GF-D8 (cell line): ENCODE results near the gene TMEM176A.
"Not testable (repeated sequence)": the region's sequence is repeated elsewhere in the genome, so short reads cannot be mapped to it uniquely, and the experiment has no call there.

Source experiments
- DNase-seq: peaks from one replicate; lab custom pipeline; 2025; lab: John Stamatoyannopoulos, UW

The TMEM176A gene

GRCh38 chr7:150800581-150801241, at the start of gene TMEM176A:
Gene TMEM176A (plus strand): TSS chr7:150800769. CDS start chr7:150801551, 782 bp downstream.
- DNase-seq: no peak

- no peak for DNase-seq
Measured at GRCh38 chr7:150751702-150752101, 48.9 kb upstream of the TMEM176A start.

- DNase-seq: no peak
Measured at GRCh38 chr7:150753239-150753638, 47.3 kb upstream of the TMEM176A start.

- no peak for DNase-seq
Measured at GRCh38 chr7:150753826-150754603, 46.6 kb upstream of the TMEM176A start.

GRCh38 chr7:150754951-150755350, 45.6 kb upstream of the TMEM176A start:
- DNase-seq: no peak

- peak; percentile 54 for DNase-seq
Measured at GRCh38 chr7:150755473-150756099, 45.0 kb upstream of the TMEM176A start.

- no peak for DNase-seq
Measured at GRCh38 chr7:150756166-150756565, 44.4 kb upstream of the TMEM176A start.

GRCh38 chr7:150756858-150757257, 43.7 kb upstream of the TMEM176A start:
- peak; percentile 6 for DNase-seq

GRCh38 chr7:150759479-150759878, 41.1 kb upstream of the TMEM176A start:
- no peak for DNase-seq

- DNase-seq: no peak
Measured at GRCh38 chr7:150766334-150766709, 34.2 kb upstream of the TMEM176A start.

- no peak for DNase-seq
Measured at GRCh38 chr7:150769768-150770167, 30.8 kb upstream of the TMEM176A start.

- DNase-seq: not testable (repeated sequence)
Measured at GRCh38 chr7:150774131-150774530, 26.4 kb upstream of the TMEM176A start.

- no peak for DNase-seq
Measured at GRCh38 chr7:150778014-150778737, 22.4 kb upstream of the TMEM176A start.

- peak; percentile 59 for DNase-seq
Measured at GRCh38 chr7:150778738-150779301, 21.7 kb upstream of the TMEM176A start.

- peak; percentile 57 for DNase-seq
Measured at GRCh38 chr7:150780292-150780691, 20.3 kb upstream of the TMEM176A start.

- peak; percentile 84 for DNase-seq
Measured at GRCh38 chr7:150781103-150781502, 19.5 kb upstream of the TMEM176A start.

GRCh38 chr7:150781961-150782360, 18.6 kb upstream of the TMEM176A start:
- no peak for DNase-seq

GRCh38 chr7:150784120-150784736, 16.3 kb upstream of the TMEM176A start:
- DNase-seq: peak; percentile 80

GRCh38 chr7:150784954-150785353, 15.6 kb upstream of the TMEM176A start:
- no peak for DNase-seq

- DNase-seq: peak; percentile 97
Measured at GRCh38 chr7:150787321-150788281, 13.0 kb upstream of the TMEM176A start.
